ENCODE data around the gene TSSK6.

TSSK6 gene

GRCh38 chr19:19530889-19531288 is 15.5 kb upstream of the TSSK6 start:
- no peak for DNase-seq (ENCODE audit: low read depth in 2 of 2)

GRCh38 chr19:19530423-19530804 is 15.1 kb upstream of the TSSK6 start:
- no peak for DNase-seq (ENCODE audit: low read depth in 2 of 2)

GRCh38 chr19:19529783-19530422 is 14.6 kb upstream of the TSSK6 start:
- DNase-seq (ENCODE audit: low read depth in 2 of 2): no peak

- no peak for DNase-seq (ENCODE audit: low read depth in 2 of 2)
Measured at GRCh38 chr19:19528721-19529490, 13.6 kb upstream of the TSSK6 start, which contains the start of gene YJEFN3. Gene YJEFN3 (plus strand): TSS chr19:19528911. CDS start chr19:19528933, 22 bp downstream.

- no peak for DNase-seq (ENCODE audit: low read depth in 2 of 2)
Measured at GRCh38 chr19:19527674-19528625, 12.6 kb upstream of the TSSK6 start.

GRCh38 chr19:19527371-19527656 is 12.0 kb upstream of the TSSK6 start:
- no peak for DNase-seq (ENCODE audit: low read depth in 2 of 2)

GRCh38 chr19:19526581-19527370 is 11.4 kb upstream of the TSSK6 start:
- DNase-seq (ENCODE audit: low read depth in 2 of 2): no peak

GRCh38 chr19:19525611-19526380 is 10.4 kb upstream of the TSSK6 start:
- DNase-seq (ENCODE audit: low read depth in 2 of 2): no peak

GRCh38 chr19:19524053-19524452 is 8.7 kb upstream of the TSSK6 start:
- DNase-seq (ENCODE audit: low read depth in 2 of 2): no peak

- no peak for DNase-seq (ENCODE audit: low read depth in 2 of 2)
Measured at GRCh38 chr19:19523177-19523576, 7.8 kb upstream of the TSSK6 start.

- DNase-seq (ENCODE audit: low read depth in 2 of 2): no peak
Measured at GRCh38 chr19:19520989-19521388, 5.6 kb upstream of the TSSK6 start.

- DNase-seq (ENCODE audit: low read depth in 2 of 2): no peak
Measured at GRCh38 chr19:19517235-19517619, 1.9 kb upstream of the TSSK6 start.

GRCh38 chr19:19515642-19516519 is 533 bp upstream of the TSSK6 start, which contains the start of gene NDUFA13:
Gene NDUFA13 (plus strand): TSS chr19:19516225. CDS start chr19:19516239, 14 bp downstream.
- DNase-seq (ENCODE audit: low read depth in 2 of 2): peak; percentile 86 to 87

- DNase-seq (ENCODE audit: low read depth in 2 of 2): no peak
Measured at GRCh38 chr19:19514215-19514657, 1.1 kb downstream of the TSSK6 start.

GRCh38 chr19:19513682-19514081 is 1.7 kb downstream of the TSSK6 start:
- no peak for DNase-seq (ENCODE audit: low read depth in 2 of 2)

GRCh38 chr19:19510432-19510831 is 4.9 kb downstream of the TSSK6 start:
- no peak for DNase-seq (ENCODE audit: low read depth in 2 of 2)

GRCh38 chr19:19508217-19508616 is 7.1 kb downstream of the TSSK6 start:
- DNase-seq (ENCODE audit: low read depth in 2 of 2): no peak

- no peak for DNase-seq (ENCODE audit: low read depth in 2 of 2)
Measured at GRCh38 chr19:19507354-19507753, 8.0 kb downstream of the TSSK6 start.

- no peak for DNase-seq (ENCODE audit: low read depth in 2 of 2)
Measured at GRCh38 chr19:19506592-19506991, 8.8 kb downstream of the TSSK6 start.

Data from stimulated activated CD8-positive, alpha-beta memory T cell treated with anti-CD3 and anti-CD28 coated beads, Interleukin-15, amount 100 ng/mL, for 4 hours (primary cell).